H1 (cell line): ENCODE results near the gene SFN. TPM values are rescaled to one million over a fixed set of nuclear protein-coding genes. Genes with fewer than 3 reads are reported as not detected.

ENCODE experiments used
- CTCF ChIA-PET: fragments of 300-600 bp; sonication (Branson Sonifier 250); formaldehyde crosslinking; loops from one replicate; lab custom pipeline; 2021; ENCODE audit not compliant: partially characterized antibody; lab: Charles Lee
- POLR2A ChIA-PET: fragments of 300-600 bp; sonication (Branson Sonifier 250); formaldehyde crosslinking; loops from one replicate; lab custom pipeline; 2021; ENCODE audit warnings: inconsistent platforms; ENCODE audit not compliant: partially characterized antibody; lab: Charles Lee
- DNase-seq, 2 experiments: peaks; one replicate each; pipeline versions ENCODE4 v3.0.0 to v3.0.0-alpha.2; 2010 to 2022; ENCODE audit warnings: low spot score in 2 of 2, low read depth in 1 of 2, mixed read lengths in 1 of 2
- FAIRE-seq: peaks from 2 replicates; lab custom pipeline; 2011; peaks lifted over from hg19 to GRCh38; lab: Jason Lieb, UNC
- H2AFZ ChIP-seq: 2 replicates; pipeline ENCODE4 v1.8.1; 2012; ENCODE audit warnings: low read length, inconsistent platforms
- H2AK5ac ChIP-seq: 2 replicates; pipeline ENCODE4 v1.6.1; 2013; ENCODE audit warnings: low read depth, low read length
- H2BK120ac ChIP-seq: replicated peaks from 2 replicates; pipeline ENCODE3; 2013; ENCODE audit warnings: low read depth, low read length, inconsistent platforms
- H2BK12ac ChIP-seq: 2 replicates; pipeline ENCODE4 v1.6.1; 2013; ENCODE audit warnings: low read depth, low read length
- H2BK15ac ChIP-seq: 2 replicates; pipeline ENCODE4 v1.6.1; 2013; ENCODE audit warnings: low read length
- H2BK20ac ChIP-seq: 2 replicates; pipeline ENCODE4 v1.6.1; 2013; ENCODE audit warnings: low read length
- H2BK5ac ChIP-seq: 2 replicates; pipeline ENCODE4 v1.6.1; 2013; ENCODE audit warnings: low read depth, low read length
- H3K14ac ChIP-seq: 2 replicates; pipeline ENCODE4 v1.6.1; 2013; ENCODE audit warnings: inconsistent platforms; ENCODE audit not compliant: insufficient read length
- H3K18ac ChIP-seq: 2 replicates; pipeline ENCODE4 v1.6.1; 2013; ENCODE audit warnings: low read length; ENCODE audit errors: extremely low read depth
- H3K23ac ChIP-seq: 2 replicates; pipeline ENCODE4 v1.6.1; 2013; ENCODE audit warnings: inconsistent platforms; ENCODE audit not compliant: insufficient read length
- H3K23me2 ChIP-seq: 2 replicates; pipeline ENCODE4 v1.6.1; 2013; ENCODE audit warnings: low read depth, low read length
- H3K27ac ChIP-seq: 2 replicates; pipeline ENCODE4 v1.6.1; 2011; ENCODE audit warnings: low read depth, low read length, inconsistent platforms
- H3K27me3 ChIP-seq, 4 experiments: replicated peaks in 1 of 4; 1 replicate in 1 of 4; 2 replicates in 3 of 4; pipeline versions ENCODE4 v1.6.1 to v1.8.1; 2011 to 2013; ENCODE audit warnings: low read length in 3 of 4, mild to moderate bottlenecking in 3 of 4, inconsistent platforms in 2 of 4, mixed read lengths in 2 of 4, moderate library complexity in 1 of 4; ENCODE audit not compliant: control insufficient read depth in 3 of 4, insufficient read depth in 3 of 4; ENCODE audit errors: extremely low read depth in 1 of 4
- H3K36me3 ChIP-seq, 4 experiments: 2 replicates each; pipeline versions ENCODE4 v1.6.1 to v1.8.1; 2011 to 2013; ENCODE audit warnings: mild to moderate bottlenecking in 4 of 4, low read length in 3 of 4, moderate library complexity in 2 of 4, control low read depth in 1 of 4, inconsistent platforms in 1 of 4; ENCODE audit not compliant: insufficient read depth in 4 of 4, control insufficient read depth in 2 of 4
- H3K4ac ChIP-seq: replicated peaks from 2 replicates; pipeline ENCODE3; 2013; ENCODE audit warnings: low read length, low read depth, mixed read lengths, inconsistent platforms; ENCODE audit not compliant: insufficient read length
- H3K4me1 ChIP-seq, 4 experiments: replicated peaks in 1 of 4; 1 replicate in 1 of 4; 2 replicates in 3 of 4; pipeline versions ENCODE4 v1.6.1 to v1.8.1; 2011 to 2013; ENCODE audit warnings: low read length in 3 of 4, inconsistent platforms in 2 of 4, mixed read lengths in 1 of 4; ENCODE audit not compliant: insufficient read depth in 4 of 4, control insufficient read depth in 3 of 4
- H3K4me2 ChIP-seq, 2 experiments: 2 replicates each; pipeline versions ENCODE4 v1.6.1 to v1.8.1; 2011 to 2013; ENCODE audit warnings: low read depth in 2 of 2, low read length in 2 of 2, control low read depth in 1 of 2, inconsistent platforms in 1 of 2, mild to moderate bottlenecking in 1 of 2; ENCODE audit not compliant: insufficient read depth in 1 of 2
- H3K4me3 ChIP-seq, 4 experiments: fragments of 200-600, 300-600 bp in 1 of 4; sonication (generic), shearing (Covaris generic), sonication (Bioruptor Twin) in 1 of 4; 2 replicates each; pipeline versions ENCODE4 v1.5.1 to v1.8.1; 2011 to 2016; ENCODE audit warnings: low read length in 4 of 4, low read depth in 3 of 4, control low read depth in 2 of 4, inconsistent platforms in 2 of 4, mild to moderate bottlenecking in 2 of 4, mixed read lengths in 1 of 4, moderate library complexity in 1 of 4; ENCODE audit not compliant: insufficient read depth in 2 of 4; ENCODE audit errors: extremely low read depth in 1 of 4
- H3K56ac ChIP-seq: replicated peaks from 2 replicates; pipeline ENCODE3; 2013; ENCODE audit warnings: low read depth, mild to moderate bottlenecking, mixed read lengths, low read length, inconsistent platforms; ENCODE audit not compliant: insufficient read length
- H3K79me1 ChIP-seq: 2 replicates; pipeline ENCODE4 v1.6.1; 2013; ENCODE audit warnings: low read depth, low read length, control low read depth
- H3K79me2 ChIP-seq, 2 experiments: 2 replicates each; pipeline versions ENCODE4 v1.6.1 to v1.8.1; 2012 to 2013; ENCODE audit warnings: low read length in 2 of 2, mild to moderate bottlenecking in 2 of 2, inconsistent platforms in 1 of 2; ENCODE audit not compliant: insufficient read depth in 2 of 2, control insufficient read depth in 1 of 2
- H3K9ac ChIP-seq, 4 experiments: replicated peaks in 1 of 4; 1 replicate in 1 of 4; 2 replicates in 3 of 4; pipeline versions ENCODE4 v1.6.1 to v1.8.1; 2011 to 2013; ENCODE audit warnings: low read depth in 3 of 4, low read length in 3 of 4, control low read depth in 2 of 4, mild to moderate bottlenecking in 2 of 4, moderate library complexity in 2 of 4, inconsistent platforms in 1 of 4; ENCODE audit errors: extremely low read depth in 1 of 4
- H3K9me3 ChIP-seq, 2 experiments: 2 replicates each; pipeline versions ENCODE4 v1.6.1 to v1.8.1; 2012 to 2013; ENCODE audit warnings: mild to moderate bottlenecking in 2 of 2, moderate library complexity in 2 of 2, control low read depth in 1 of 2, inconsistent platforms in 1 of 2, low read depth in 1 of 2, low read length in 1 of 2, mixed read lengths in 1 of 2; ENCODE audit not compliant: insufficient read depth in 2 of 2
- H4K20me1 ChIP-seq, 2 experiments: replicated peaks in 1 of 2; 2 replicates each; pipeline versions ENCODE3 to v1.8.1; 2011 to 2013; ENCODE audit warnings: inconsistent platforms in 2 of 2, low read length in 2 of 2, mild to moderate bottlenecking in 1 of 2; ENCODE audit not compliant: insufficient read depth in 2 of 2, control insufficient read depth in 1 of 2
- H4K5ac ChIP-seq: 2 replicates; pipeline ENCODE4 v1.6.1; 2013; ENCODE audit warnings: low read length, low read depth, mixed read lengths, inconsistent platforms; ENCODE audit not compliant: insufficient read length
- H4K8ac ChIP-seq: 2 replicates; pipeline ENCODE4 v1.8.0; 2013; ENCODE audit warnings: mild to moderate bottlenecking, moderate library complexity, low read length, inconsistent platforms; ENCODE audit not compliant: insufficient read depth; ENCODE audit errors: extremely low read depth
- H4K91ac ChIP-seq: replicated peaks from 2 replicates; pipeline ENCODE3; 2013; ENCODE audit warnings: low read length, mixed read lengths, inconsistent platforms; ENCODE audit not compliant: insufficient read length
- EP300 ChIP-seq, 2 experiments: IDR thresholded peaks; 1 replicate in 1 of 2; 2 replicates in 1 of 2; pipeline ENCODE4 v1.6.1; 2011 to 2012; ENCODE audit warnings: low read depth in 2 of 2, low read length in 2 of 2, mild to moderate bottlenecking in 2 of 2, borderline replicate concordance in 1 of 2, inconsistent platforms in 1 of 2, moderate library complexity in 1 of 2
- TAF1 ChIP-seq: IDR thresholded peaks from 2 replicates; pipeline ENCODE4 v1.6.1; 2011; ENCODE audit warnings: mild to moderate bottlenecking, low read depth, low read length
- ZNF274 ChIP-seq: IDR thresholded peaks from 2 replicates; pipeline ENCODE4 v1.7.0; 2012; ENCODE audit warnings: low read length, borderline replicate concordance; ENCODE audit errors: extremely low read depth
- WGBS, 2 experiments: shearing (Covaris generic) in 1 of 2; methylation state at CpG; one replicate each; pipeline versions ENCODE4 v1.1.6 to v1.1.7; 2013 to 2015; ENCODE audit warnings: low lambda C conversion rate in 2 of 2, mixed read lengths in 2 of 2, inconsistent platforms in 1 of 2, low coverage in 1 of 2, missing lambda C conversion rate in 1 of 2; ENCODE audit not compliant: insufficient replicate concordance in 2 of 2, insufficient coverage in 1 of 2, insufficient read length in 1 of 2; ENCODE audit errors: extremely low coverage in 1 of 2, missing lambda C conversion rate in 1 of 2; 5-methylcytosine and 5-hydroxymethylcytosine counted together
- polyA plus RNA-seq, 7 experiments: library from polyadenylated mRNA; depleted of rRNA in 3 of 7; stranded (reverse) in 5 of 7; unstranded in 2 of 7; fragments of >200 nt in 5 of 7; fragments of 200-250 nt in 2 of 7; gene quantifications; 1 replicate in 5 of 7; 2 replicates in 1 of 7; 4 replicates in 1 of 7; pipeline versions ENCODE4 v1.2.1 to v1.2.3, GENCODE V29; 2011 to 2013; ENCODE audit warnings: missing spikeins in 2 of 7, mixed read lengths in 2 of 7
- total RNA-seq: library from RNA; stranded (reverse); fragmentation: NEBNext Ultra II Directional; extraction: Animal tissue kit (Norgen Biotek cat#: 25700); gene quantifications from 2 replicates; pipeline ENCODE4 v1.2.1, GENCODE V29; 2021

The SFN gene
- total and polyA plus RNA-seq, 2 of the 8 experiments (the other 6 are each of a cell fraction or from before 2014, with no cell fraction given), result 3.3 to 3.9 TPM

DNA sequence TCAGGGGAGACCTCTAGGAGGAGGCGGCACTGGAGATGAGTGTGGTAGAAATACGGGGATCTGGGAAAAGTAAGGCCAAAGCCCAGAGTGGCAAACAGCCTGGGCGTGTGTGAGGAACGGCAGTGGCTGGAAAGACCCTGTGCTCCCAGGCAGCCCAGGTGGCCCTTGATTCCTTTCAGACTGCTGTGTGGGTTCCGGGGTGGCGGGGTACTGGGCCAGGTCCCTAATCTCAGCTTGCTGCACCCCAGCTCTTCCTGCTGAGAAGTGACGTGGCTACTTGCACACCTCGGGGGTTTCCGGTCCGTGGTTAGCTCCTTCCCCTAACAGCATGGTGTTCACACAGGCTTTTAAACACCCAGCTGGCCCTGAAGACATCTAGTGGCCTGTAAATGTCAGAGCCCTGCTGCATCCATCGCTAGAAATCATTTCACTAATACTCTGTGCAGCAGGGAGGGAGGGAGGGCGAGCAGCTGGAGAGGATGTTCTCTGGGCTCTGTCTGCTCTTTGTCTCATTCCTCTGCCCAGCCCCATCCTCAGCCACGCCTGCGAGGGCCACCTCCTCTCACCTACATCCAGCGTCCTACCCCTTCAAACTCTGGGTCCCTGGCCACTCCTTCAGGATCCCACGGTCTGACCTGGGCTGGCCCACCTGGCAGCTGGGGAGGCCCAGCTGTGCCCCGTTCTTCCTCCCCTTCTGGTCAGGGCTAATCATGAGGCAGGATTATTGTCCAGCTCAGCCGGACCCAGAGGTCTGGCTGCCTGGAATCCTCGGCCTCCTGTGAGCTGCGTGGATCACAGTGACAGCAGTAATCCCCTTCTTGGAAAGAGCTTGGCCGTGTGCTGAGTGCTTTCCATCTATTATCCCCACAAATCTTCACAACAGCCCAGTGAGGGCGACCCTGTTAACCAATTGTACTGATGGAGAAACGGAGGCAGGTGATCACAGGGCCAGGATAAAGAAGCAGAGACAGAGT is 29.2 kb upstream of the SFN start:
- Histone ChIP-seq H3K4me1 (no peaks in the 10 kb centered on the region; a peak in 1 of 7 replicates), H2AK5ac (no peak overlapping the region), H2BK15ac (no peak overlapping the region), H4K20me1 (peaks cover 9 to 12% of the 10 kb centered on the region in 2 experiments), H3K79me1 (peaks cover 6% of the 10 kb centered on the region), H4K8ac (no peak overlapping the region), H3K4me3 (no peak overlapping the region), H2BK20ac (no peak overlapping the region), H3K4me2 (no peak overlapping the region), H2BK5ac (no peak overlapping the region), H3K9ac (no peak overlapping the region), H3K27ac (no peak overlapping the region), H4K91ac (no peak overlapping the region), H3K9me3 (no peaks in the 10 kb centered on the region), H2BK12ac (no peak overlapping the region), H3K14ac (no peak overlapping the region), H3K27me3 (no peaks in the 10 kb centered on the region), H4K5ac (no peak overlapping the region), H3K23me2 (no peaks in the 10 kb centered on the region), H2BK120ac (no peak overlapping the region), H3K56ac (no peak overlapping the region), H2AFZ (no peak overlapping the region), H3K79me2 (peaks cover 0 to 10% of the 10 kb centered on the region in 2 experiments; a peak in 1 of 4 replicates), H3K36me3 (peaks cover 0 to 21% (median 10%) of the 10 kb centered on the region in 4 experiments; a peak in 5 of 8 replicates), H3K18ac (no peak overlapping the region), H3K23ac (no peak overlapping the region), H3K4ac (no peak overlapping the region)
- DNase-seq (no peak), FAIRE-seq (no peak)
- ChIA-PET POLR2A (interaction anchor here (0.9 to 1.3 kb wide), 3 partner anchors 34 to 56 kb away, joined by 3 read pairs; no protein-coding TSS in a partner anchor), CTCF (interaction anchor here (0.7 to 12.8 kb wide), 9 partner anchors 13 to 113 kb away, joined by 3 to 125 read pairs (median 5); partner anchors contain the start of gene SFN)
- TF ChIP-seq ZNF274, result no peak
- no peak for TF ChIP-seq TAF1
- TF ChIP-seq EP300 (IDR thresholded peaks at IDR 0.05; ENCODE audit: borderline replicate concordance in 1 of 2, low read depth in 2 of 2, low read length in 2 of 2), result no peak
- 85% methylated on average over 21 of the region's 23 CpGs; no CpG with 5 or more reads in 1 of the 2 experiments for WGBS, 2 experiments
